Astrocyte of the spinal cord (primary cell): ENCODE results near the gene PKP4.
"Not testable (repeated sequence)": the region's sequence is repeated elsewhere in the genome, so short reads cannot be mapped to it uniquely, and the experiment has no call there.

Source experiments
- DNase-seq: peaks from one replicate; pipeline ENCODE4 v3.0.0; 2011; ENCODE audit warnings: low read depth, low spot score
- H3K4me3 ChIP-seq: 2 replicates; pipeline ENCODE4 v1.5.1; 2011; ENCODE audit warnings: low read depth, mild to moderate bottlenecking, low read length, moderate library complexity
- in situ Hi-C: cut with HindIII; loops from 2 replicates; pipeline ENCODE4 v1.10.0; 2017; ENCODE audit warnings: low sequenced_read_pairs
- TF ChIP-seq, protein P1 (sequence below): IDR thresholded peaks from 2 replicates; pipeline ENCODE4 v1.5.1; 2012; ENCODE audit warnings: low read depth, mild to moderate bottlenecking, low read length, inconsistent platforms

PKP4 gene

DNA sequence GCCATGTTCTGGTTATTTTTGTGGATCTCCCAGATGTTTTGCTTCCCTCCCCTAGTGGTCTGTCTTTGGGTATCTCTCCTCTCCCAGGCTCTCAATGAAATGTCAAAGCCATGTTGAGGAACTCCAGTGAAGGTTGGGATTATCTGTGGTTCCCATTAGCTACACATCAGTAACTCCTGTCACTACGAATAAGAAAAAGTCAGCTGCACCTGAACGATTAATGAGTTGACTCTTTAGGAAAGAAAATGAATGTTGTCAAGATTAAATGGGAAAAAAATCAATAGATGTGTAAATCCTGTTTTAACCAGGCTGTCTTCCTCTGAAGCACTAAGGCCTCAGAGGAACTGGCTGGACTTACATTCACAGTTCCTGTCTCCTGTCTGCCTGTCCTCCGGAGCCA, 244.3 kb downstream of the PKP4 start:
- no peak for DNase-seq
- in situ Hi-C loops = no loop called here
- no peak overlapping the region for H3K4me3 ChIP-seq
- TF ChIP-seq, protein P1, sequence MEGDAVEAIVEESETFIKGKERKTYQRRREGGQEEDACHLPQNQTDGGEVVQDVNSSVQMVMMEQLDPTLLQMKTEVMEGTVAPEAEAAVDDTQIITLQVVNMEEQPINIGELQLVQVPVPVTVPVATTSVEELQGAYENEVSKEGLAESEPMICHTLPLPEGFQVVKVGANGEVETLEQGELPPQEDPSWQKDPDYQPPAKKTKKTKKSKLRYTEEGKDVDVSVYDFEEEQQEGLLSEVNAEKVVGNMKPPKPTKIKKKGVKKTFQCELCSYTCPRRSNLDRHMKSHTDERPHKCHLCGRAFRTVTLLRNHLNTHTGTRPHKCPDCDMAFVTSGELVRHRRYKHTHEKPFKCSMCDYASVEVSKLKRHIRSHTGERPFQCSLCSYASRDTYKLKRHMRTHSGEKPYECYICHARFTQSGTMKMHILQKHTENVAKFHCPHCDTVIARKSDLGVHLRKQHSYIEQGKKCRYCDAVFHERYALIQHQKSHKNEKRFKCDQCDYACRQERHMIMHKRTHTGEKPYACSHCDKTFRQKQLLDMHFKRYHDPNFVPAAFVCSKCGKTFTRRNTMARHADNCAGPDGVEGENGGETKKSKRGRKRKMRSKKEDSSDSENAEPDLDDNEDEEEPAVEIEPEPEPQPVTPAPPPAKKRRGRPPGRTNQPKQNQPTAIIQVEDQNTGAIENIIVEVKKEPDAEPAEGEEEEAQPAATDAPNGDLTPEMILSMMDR = no peak

DNA sequence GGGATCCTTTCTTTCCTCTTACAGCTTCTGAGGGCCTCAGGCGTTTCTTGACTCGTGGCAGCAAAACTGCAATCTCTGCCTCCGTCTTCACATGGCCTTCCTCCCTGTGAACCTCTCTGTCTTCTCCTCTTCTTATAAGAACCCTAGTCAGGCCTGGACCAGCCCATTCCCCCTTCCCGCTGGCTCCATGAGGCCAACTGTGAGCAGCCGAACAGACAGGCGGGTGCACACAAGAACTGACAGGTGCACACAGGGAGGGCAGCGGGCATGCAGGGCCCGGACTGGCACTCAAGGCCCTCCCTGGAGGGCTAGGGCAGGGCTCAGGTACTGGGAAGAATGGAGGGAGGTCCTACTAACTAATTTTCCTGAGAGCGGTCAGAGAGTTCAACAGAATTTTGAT, 246.0 kb downstream of the PKP4 start:
- DNase-seq = no peak
- TF ChIP-seq, protein P1 = no peak
- in situ Hi-C loops = no loop called here
- H3K4me3 ChIP-seq = no peak overlapping the region

DNA sequence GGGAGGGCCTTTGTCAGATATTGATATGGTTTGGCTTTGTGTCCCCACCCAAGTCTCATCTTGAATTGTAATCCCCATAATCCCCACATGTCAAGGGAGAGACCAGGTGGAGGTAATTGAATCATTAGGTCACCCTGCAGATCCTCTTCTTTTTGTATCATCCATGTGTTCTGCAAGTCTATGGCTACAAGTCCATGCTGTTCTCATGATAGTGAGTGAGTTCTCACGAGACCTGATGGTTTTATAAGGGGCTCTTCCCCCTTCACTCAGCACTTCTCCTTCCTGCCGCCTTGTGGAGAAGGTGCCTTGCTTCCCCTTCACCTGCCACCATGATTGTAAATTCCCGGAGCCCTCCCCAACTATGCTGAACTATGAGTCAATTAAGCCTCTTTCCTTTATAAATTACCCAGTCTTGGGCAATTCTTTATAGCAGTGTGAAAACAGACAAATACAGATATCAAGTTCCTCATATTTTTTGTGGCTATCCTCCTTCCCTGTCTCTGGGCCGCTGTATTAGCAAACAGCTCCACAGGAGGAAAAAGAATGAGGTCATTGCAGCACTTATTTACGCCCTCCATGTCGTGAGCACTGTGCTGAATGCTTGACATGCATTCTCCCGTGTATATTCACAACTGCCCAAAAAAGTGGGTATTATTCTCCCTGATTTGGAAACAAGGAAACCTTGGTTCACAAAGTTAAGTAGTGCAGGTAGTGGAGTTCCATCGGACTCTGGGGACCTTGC, 248.1 kb downstream of the PKP4 start:
- DNase-seq, H3K4me3 ChIP-seq, in situ Hi-C loops: not testable (repeated sequence)

DNA sequence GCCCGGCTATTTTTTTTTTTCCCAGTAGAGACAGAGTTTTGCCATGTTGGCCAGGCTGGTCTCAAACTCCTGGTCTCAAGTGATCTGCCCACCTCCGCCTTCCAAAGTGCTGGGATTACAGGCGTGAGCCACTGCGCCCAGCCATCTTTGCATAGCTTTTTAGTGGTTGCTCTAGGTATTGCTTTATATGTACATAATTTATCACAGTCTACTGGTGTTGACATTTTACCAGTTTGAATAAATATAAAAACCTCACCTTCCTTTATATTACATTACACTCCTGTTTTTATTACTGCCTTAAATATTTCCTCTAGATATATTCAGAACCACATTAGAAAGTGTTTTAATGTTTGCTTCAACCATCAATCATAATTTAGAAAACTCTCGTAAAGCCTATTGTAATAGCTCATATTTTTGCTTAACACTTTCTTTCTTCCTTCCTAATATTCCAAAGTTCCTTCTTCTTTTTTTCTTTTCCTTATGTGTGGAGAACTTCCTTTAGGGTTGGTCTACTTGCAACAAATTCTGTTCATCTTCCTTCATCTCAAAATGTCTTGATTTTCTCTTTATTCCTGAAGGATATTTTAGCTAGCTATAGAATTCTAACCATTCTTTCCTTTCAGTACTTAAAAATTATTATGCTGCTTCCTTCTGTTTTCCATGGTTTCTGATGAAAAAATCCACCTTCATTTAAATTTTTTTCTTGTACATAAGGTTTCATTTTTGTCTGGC, 256.2 kb downstream of the PKP4 start:
- DNase-seq = no peak
- TF ChIP-seq, protein P1 = no peak
- in situ Hi-C loops = no loop called here

DNA sequence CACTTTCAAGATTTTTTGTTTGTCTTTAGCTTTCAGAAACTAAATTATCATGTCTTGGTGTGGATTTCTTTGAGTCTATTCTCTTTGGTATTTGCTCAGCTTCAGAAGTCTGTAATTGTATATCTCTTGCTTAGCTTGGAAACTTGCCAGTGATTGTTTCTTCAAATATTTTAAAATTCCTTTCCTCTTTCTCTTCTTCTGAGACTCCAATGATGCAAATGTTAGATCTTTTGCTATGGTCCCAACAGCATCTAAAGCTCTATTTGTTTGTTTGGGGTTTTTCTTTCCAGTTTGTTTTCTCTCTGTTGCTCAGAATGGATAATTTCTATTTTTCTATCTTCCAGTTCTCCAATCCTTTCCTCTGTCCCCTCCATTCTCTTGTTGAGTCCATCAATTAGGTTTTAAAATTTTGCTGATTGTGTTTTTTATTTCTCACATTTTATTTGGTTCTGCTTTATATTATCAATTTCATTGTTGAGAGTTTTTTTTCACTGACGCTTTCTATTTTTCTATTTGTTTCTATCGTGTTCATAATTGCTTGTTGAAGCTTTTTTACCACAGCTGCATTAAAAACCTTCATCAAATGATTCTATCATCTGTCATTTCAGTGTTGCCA, 256.9 kb downstream of the PKP4 start:
- TF ChIP-seq, protein P1 = no peak
- H3K4me3 ChIP-seq = no peak overlapping the region
- no peak for DNase-seq
- in situ Hi-C loops = no loop called here

More for the DNA sequence above, 256.2 kb downstream of the PKP4 start:
- no peak overlapping the region for H3K4me3 ChIP-seq

DNA sequence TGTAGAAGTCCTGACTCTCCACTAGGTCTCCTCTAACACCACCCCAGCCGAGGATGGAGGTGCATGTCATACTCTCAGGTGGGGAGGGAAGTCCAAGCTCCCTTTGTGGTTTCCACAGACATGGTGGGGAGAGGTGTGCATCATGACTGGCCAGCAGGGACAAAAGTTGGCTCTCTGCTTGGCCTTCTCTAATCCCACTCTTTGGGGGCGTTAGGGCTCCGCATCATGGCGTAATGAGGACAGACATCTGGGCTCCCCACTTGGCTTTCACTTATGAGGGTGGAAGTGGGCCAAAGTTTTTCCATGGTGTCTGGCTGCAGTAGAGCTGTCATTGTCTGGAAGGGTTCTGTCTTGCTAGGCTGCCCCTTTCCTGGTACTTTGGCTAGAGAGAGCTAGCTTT, 257.7 kb downstream of the PKP4 start:
- no peak for DNase-seq
- TF ChIP-seq, protein P1 = no peak
- in situ Hi-C loops = no loop called here
- H3K4me3 ChIP-seq = no peak overlapping the region

DNA sequence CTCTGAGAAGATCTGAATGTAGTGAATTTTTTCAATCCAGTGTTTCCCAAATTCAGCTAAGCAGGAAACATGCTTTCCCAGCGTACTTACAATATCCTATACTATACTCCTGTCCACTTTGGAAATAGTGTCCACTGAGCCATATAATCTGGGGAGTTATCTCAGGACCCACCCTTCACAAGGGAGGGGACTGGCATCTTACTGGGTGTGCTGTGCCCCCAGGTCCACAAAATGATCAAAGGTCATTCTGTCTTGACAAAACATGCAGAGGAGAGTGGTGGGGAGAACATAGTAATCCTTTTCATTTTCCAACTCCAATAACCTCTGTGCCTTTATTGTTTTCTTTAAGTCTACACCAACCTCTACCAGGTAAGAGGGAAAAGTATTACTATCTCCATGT, 258.6 kb downstream of the PKP4 start:
- H3K4me3 ChIP-seq = no peak overlapping the region
- TF ChIP-seq, protein P1 = no peak
- in situ Hi-C loops = no loop called here
- no peak for DNase-seq
